H1 (cell line): ENCODE data around the gene PLXNB3. TPM values are rescaled to one million over a fixed set of nuclear protein-coding genes. Genes with fewer than 3 reads are reported as not detected.

ENCODE experiments used
- CTCF ChIA-PET: fragments of 300-600 bp; sonication (Branson Sonifier 250); formaldehyde crosslinking; loops from one replicate; lab custom pipeline; 2021; ENCODE audit not compliant: partially characterized antibody; lab: Charles Lee
- POLR2A ChIA-PET: fragments of 300-600 bp; sonication (Branson Sonifier 250); formaldehyde crosslinking; loops from one replicate; lab custom pipeline; 2021; ENCODE audit warnings: inconsistent platforms; ENCODE audit not compliant: partially characterized antibody; lab: Charles Lee
- DNase-seq, 2 experiments: peaks; one replicate each; pipeline versions ENCODE4 v3.0.0 to v3.0.0-alpha.2; 2010 to 2022; ENCODE audit warnings: low spot score in 2 of 2, low read depth in 1 of 2, mixed read lengths in 1 of 2
- FAIRE-seq: peaks from 2 replicates; lab custom pipeline; 2011; peaks lifted over from hg19 to GRCh38; lab: Jason Lieb, UNC
- H2AFZ ChIP-seq: 2 replicates; pipeline ENCODE4 v1.8.1; 2012; ENCODE audit warnings: low read length, inconsistent platforms
- H2AK5ac ChIP-seq: 2 replicates; pipeline ENCODE4 v1.6.1; 2013; ENCODE audit warnings: low read depth, low read length
- H2BK120ac ChIP-seq: replicated peaks from 2 replicates; pipeline ENCODE3; 2013; ENCODE audit warnings: low read depth, low read length, inconsistent platforms
- H2BK12ac ChIP-seq: 2 replicates; pipeline ENCODE4 v1.6.1; 2013; ENCODE audit warnings: low read depth, low read length
- H2BK15ac ChIP-seq: 2 replicates; pipeline ENCODE4 v1.6.1; 2013; ENCODE audit warnings: low read length
- H2BK20ac ChIP-seq: 2 replicates; pipeline ENCODE4 v1.6.1; 2013; ENCODE audit warnings: low read length
- H2BK5ac ChIP-seq: 2 replicates; pipeline ENCODE4 v1.6.1; 2013; ENCODE audit warnings: low read depth, low read length
- H3K14ac ChIP-seq: 2 replicates; pipeline ENCODE4 v1.6.1; 2013; ENCODE audit warnings: inconsistent platforms; ENCODE audit not compliant: insufficient read length
- H3K18ac ChIP-seq: 2 replicates; pipeline ENCODE4 v1.6.1; 2013; ENCODE audit warnings: low read length; ENCODE audit errors: extremely low read depth
- H3K23ac ChIP-seq: 2 replicates; pipeline ENCODE4 v1.6.1; 2013; ENCODE audit warnings: inconsistent platforms; ENCODE audit not compliant: insufficient read length
- H3K23me2 ChIP-seq: 2 replicates; pipeline ENCODE4 v1.6.1; 2013; ENCODE audit warnings: low read depth, low read length
- H3K27ac ChIP-seq: 2 replicates; pipeline ENCODE4 v1.6.1; 2011; ENCODE audit warnings: low read depth, low read length, inconsistent platforms
- H3K27me3 ChIP-seq, 4 experiments: replicated peaks in 1 of 4; 1 replicate in 1 of 4; 2 replicates in 3 of 4; pipeline versions ENCODE4 v1.6.1 to v1.8.1; 2011 to 2013; ENCODE audit warnings: low read length in 3 of 4, mild to moderate bottlenecking in 3 of 4, inconsistent platforms in 2 of 4, mixed read lengths in 2 of 4, moderate library complexity in 1 of 4; ENCODE audit not compliant: control insufficient read depth in 3 of 4, insufficient read depth in 3 of 4; ENCODE audit errors: extremely low read depth in 1 of 4
- H3K36me3 ChIP-seq, 4 experiments: 2 replicates each; pipeline versions ENCODE4 v1.6.1 to v1.8.1; 2011 to 2013; ENCODE audit warnings: mild to moderate bottlenecking in 4 of 4, low read length in 3 of 4, moderate library complexity in 2 of 4, control low read depth in 1 of 4, inconsistent platforms in 1 of 4; ENCODE audit not compliant: insufficient read depth in 4 of 4, control insufficient read depth in 2 of 4
- H3K4ac ChIP-seq: replicated peaks from 2 replicates; pipeline ENCODE3; 2013; ENCODE audit warnings: low read length, low read depth, mixed read lengths, inconsistent platforms; ENCODE audit not compliant: insufficient read length
- H3K4me1 ChIP-seq, 4 experiments: replicated peaks in 1 of 4; 1 replicate in 1 of 4; 2 replicates in 3 of 4; pipeline versions ENCODE4 v1.6.1 to v1.8.1; 2011 to 2013; ENCODE audit warnings: low read length in 3 of 4, inconsistent platforms in 2 of 4, mixed read lengths in 1 of 4; ENCODE audit not compliant: insufficient read depth in 4 of 4, control insufficient read depth in 3 of 4
- H3K4me2 ChIP-seq, 2 experiments: 2 replicates each; pipeline versions ENCODE4 v1.6.1 to v1.8.1; 2011 to 2013; ENCODE audit warnings: low read depth in 2 of 2, low read length in 2 of 2, control low read depth in 1 of 2, inconsistent platforms in 1 of 2, mild to moderate bottlenecking in 1 of 2; ENCODE audit not compliant: insufficient read depth in 1 of 2
- H3K4me3 ChIP-seq, 4 experiments: fragments of 200-600, 300-600 bp in 1 of 4; sonication (generic), shearing (Covaris generic), sonication (Bioruptor Twin) in 1 of 4; 2 replicates each; pipeline versions ENCODE4 v1.5.1 to v1.8.1; 2011 to 2016; ENCODE audit warnings: low read length in 4 of 4, low read depth in 3 of 4, control low read depth in 2 of 4, inconsistent platforms in 2 of 4, mild to moderate bottlenecking in 2 of 4, mixed read lengths in 1 of 4, moderate library complexity in 1 of 4; ENCODE audit not compliant: insufficient read depth in 2 of 4; ENCODE audit errors: extremely low read depth in 1 of 4
- H3K56ac ChIP-seq: replicated peaks from 2 replicates; pipeline ENCODE3; 2013; ENCODE audit warnings: low read depth, mild to moderate bottlenecking, mixed read lengths, low read length, inconsistent platforms; ENCODE audit not compliant: insufficient read length
- H3K79me1 ChIP-seq: 2 replicates; pipeline ENCODE4 v1.6.1; 2013; ENCODE audit warnings: low read depth, low read length, control low read depth
- H3K79me2 ChIP-seq, 2 experiments: 2 replicates each; pipeline versions ENCODE4 v1.6.1 to v1.8.1; 2012 to 2013; ENCODE audit warnings: low read length in 2 of 2, mild to moderate bottlenecking in 2 of 2, inconsistent platforms in 1 of 2; ENCODE audit not compliant: insufficient read depth in 2 of 2, control insufficient read depth in 1 of 2
- H3K9ac ChIP-seq, 4 experiments: replicated peaks in 1 of 4; 1 replicate in 1 of 4; 2 replicates in 3 of 4; pipeline versions ENCODE4 v1.6.1 to v1.8.1; 2011 to 2013; ENCODE audit warnings: low read depth in 3 of 4, low read length in 3 of 4, control low read depth in 2 of 4, mild to moderate bottlenecking in 2 of 4, moderate library complexity in 2 of 4, inconsistent platforms in 1 of 4; ENCODE audit errors: extremely low read depth in 1 of 4
- H3K9me3 ChIP-seq, 2 experiments: 2 replicates each; pipeline versions ENCODE4 v1.6.1 to v1.8.1; 2012 to 2013; ENCODE audit warnings: mild to moderate bottlenecking in 2 of 2, moderate library complexity in 2 of 2, control low read depth in 1 of 2, inconsistent platforms in 1 of 2, low read depth in 1 of 2, low read length in 1 of 2, mixed read lengths in 1 of 2; ENCODE audit not compliant: insufficient read depth in 2 of 2
- H4K20me1 ChIP-seq, 2 experiments: replicated peaks in 1 of 2; 2 replicates each; pipeline versions ENCODE3 to v1.8.1; 2011 to 2013; ENCODE audit warnings: inconsistent platforms in 2 of 2, low read length in 2 of 2, mild to moderate bottlenecking in 1 of 2; ENCODE audit not compliant: insufficient read depth in 2 of 2, control insufficient read depth in 1 of 2
- H4K5ac ChIP-seq: 2 replicates; pipeline ENCODE4 v1.6.1; 2013; ENCODE audit warnings: low read length, low read depth, mixed read lengths, inconsistent platforms; ENCODE audit not compliant: insufficient read length
- H4K8ac ChIP-seq: 2 replicates; pipeline ENCODE4 v1.8.0; 2013; ENCODE audit warnings: mild to moderate bottlenecking, moderate library complexity, low read length, inconsistent platforms; ENCODE audit not compliant: insufficient read depth; ENCODE audit errors: extremely low read depth
- H4K91ac ChIP-seq: replicated peaks from 2 replicates; pipeline ENCODE3; 2013; ENCODE audit warnings: low read length, mixed read lengths, inconsistent platforms; ENCODE audit not compliant: insufficient read length
- BRCA1 ChIP-seq: IDR thresholded peaks from 2 replicates; pipeline ENCODE4 v1.6.1; 2012; ENCODE audit warnings: low read depth, low read length, improper control_type of control experiment
- SIX5 ChIP-seq: IDR thresholded peaks from 2 replicates; pipeline ENCODE4 v1.6.1; 2011; ENCODE audit warnings: mild to moderate bottlenecking, low read depth, low read length
- WGBS, 2 experiments: shearing (Covaris generic) in 1 of 2; methylation state at CpG; one replicate each; pipeline versions ENCODE4 v1.1.6 to v1.1.7; 2013 to 2015; ENCODE audit warnings: low lambda C conversion rate in 2 of 2, mixed read lengths in 2 of 2, inconsistent platforms in 1 of 2, low coverage in 1 of 2, missing lambda C conversion rate in 1 of 2; ENCODE audit not compliant: insufficient replicate concordance in 2 of 2, insufficient coverage in 1 of 2, insufficient read length in 1 of 2; ENCODE audit errors: extremely low coverage in 1 of 2, missing lambda C conversion rate in 1 of 2; 5-methylcytosine and 5-hydroxymethylcytosine counted together
- polyA plus RNA-seq, 7 experiments: library from polyadenylated mRNA; depleted of rRNA in 3 of 7; stranded (reverse) in 5 of 7; unstranded in 2 of 7; fragments of >200 nt in 5 of 7; fragments of 200-250 nt in 2 of 7; gene quantifications; 1 replicate in 5 of 7; 2 replicates in 1 of 7; 4 replicates in 1 of 7; pipeline versions ENCODE4 v1.2.1 to v1.2.3, GENCODE V29; 2011 to 2013; ENCODE audit warnings: missing spikeins in 2 of 7, mixed read lengths in 2 of 7
- total RNA-seq: library from RNA; stranded (reverse); fragmentation: NEBNext Ultra II Directional; extraction: Animal tissue kit (Norgen Biotek cat#: 25700); gene quantifications from 2 replicates; pipeline ENCODE4 v1.2.1, GENCODE V29; 2021

PLXNB3 gene
- total and polyA plus RNA-seq, 2 of the 8 experiments (the other 6 are each of a cell fraction or from before 2014, with no cell fraction given), result 1.2 to 2.7 TPM

DNA sequence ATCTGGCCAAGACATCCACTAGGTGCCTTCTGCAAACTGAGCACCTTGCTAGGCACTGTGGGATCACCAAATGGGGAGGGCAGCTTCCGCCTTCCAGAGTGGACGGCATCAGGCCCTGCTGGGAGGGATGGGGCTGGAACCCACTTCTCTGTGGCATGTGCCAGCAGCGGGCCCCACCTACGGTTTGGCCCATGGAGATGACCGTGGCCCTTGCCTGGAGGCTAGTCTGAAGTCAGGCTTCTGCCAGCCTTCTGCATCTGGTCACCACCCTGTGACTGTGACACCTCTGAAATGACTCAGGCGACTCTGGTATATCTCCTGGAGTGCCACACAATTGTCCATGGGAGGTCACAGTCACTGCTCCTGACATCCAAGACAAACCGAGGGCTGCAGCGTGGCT, 37.6 kb downstream of the PLXNB3 start:
- no peak overlapping the region; the same call in 1 of the 2 replicates for H3K27ac ChIP-seq
- H2BK15ac ChIP-seq, result no peak overlapping the region
- H4K20me1 ChIP-seq, result peaks cover 2 to 8% of the 10 kb centered on the region in 2 experiments
- no peak overlapping the region for H2BK12ac ChIP-seq
- FAIRE-seq (no peak), DNase-seq (no peak)
- H3K27me3 ChIP-seq, result no peaks in the 10 kb centered on the region
- ChIA-PET CTCF (no interaction called here), POLR2A (interaction anchor here (1.3 to 1.7 kb wide), 2 partner anchors 9 to 13 kb away, joined by 3 to 4 read pairs; no protein-coding TSS in a partner anchor)
- H2BK20ac ChIP-seq, result no peak overlapping the region
- no peak overlapping the region for H2AFZ ChIP-seq
- peaks cover 0 to 35% (median 5%) of the 10 kb centered on the region in 4 experiments; a peak in 3 of 8 replicates for H3K36me3 ChIP-seq
- WGBS, 2 experiments, result 98% methylated on average over 6 of the region's 8 CpGs; no CpG with 5 or more reads in 1 of the 2 experiments
- no peak overlapping the region for H3K14ac ChIP-seq
- 0 out of 2 replicates have a peak overlapping the region, but pooled peaks have one; percentile 25 for H4K8ac ChIP-seq
- no peak overlapping the region for H2BK120ac ChIP-seq
- no peak overlapping the region for H3K23ac ChIP-seq
- no peaks in the 10 kb centered on the region; a peak in 1 of 7 replicates for H3K4me1 ChIP-seq
- no peak overlapping the region for H3K56ac ChIP-seq
- no peaks in the 10 kb centered on the region for H3K9me3 ChIP-seq
- H3K4me2 ChIP-seq, result no peak overlapping the region
- no peak overlapping the region for H4K91ac ChIP-seq
- H4K5ac ChIP-seq, result no peak overlapping the region
- H2AK5ac ChIP-seq, result no peak overlapping the region
- no peak overlapping the region for H2BK5ac ChIP-seq
- no peak overlapping the region for H3K4me3 ChIP-seq
- no peaks in the 10 kb centered on the region for H3K79me1 ChIP-seq
- no peak overlapping the region for H3K9ac ChIP-seq
- H3K79me2 ChIP-seq, result peaks cover 0 to 4% of the 10 kb centered on the region in 2 experiments; a peak in 1 of 4 replicates
- H3K18ac ChIP-seq, result no peak overlapping the region
- H3K23me2 ChIP-seq, result no peaks in the 10 kb centered on the region
- H3K4ac ChIP-seq, result no peak overlapping the region
- TF ChIP-seq SIX5 (no peak), BRCA1 (no peak)
